Thoracic aorta endothelial cell (primary cell): ENCODE data around the gene CYP4B1. TPM values are rescaled to one million over a fixed set of nuclear protein-coding genes. Genes with fewer than 3 reads are reported as not detected.

ENCODE experiments used
- total RNA-seq: library from RNA; depleted of rRNA; stranded (reverse); fragments of >200 nt; gene quantifications from 2 replicates; pipeline ENCODE4 v1.2.3, GENCODE V29; 2012

CYP4B1 gene
- not detected in 2 replicates for total RNA-seq

DNA sequence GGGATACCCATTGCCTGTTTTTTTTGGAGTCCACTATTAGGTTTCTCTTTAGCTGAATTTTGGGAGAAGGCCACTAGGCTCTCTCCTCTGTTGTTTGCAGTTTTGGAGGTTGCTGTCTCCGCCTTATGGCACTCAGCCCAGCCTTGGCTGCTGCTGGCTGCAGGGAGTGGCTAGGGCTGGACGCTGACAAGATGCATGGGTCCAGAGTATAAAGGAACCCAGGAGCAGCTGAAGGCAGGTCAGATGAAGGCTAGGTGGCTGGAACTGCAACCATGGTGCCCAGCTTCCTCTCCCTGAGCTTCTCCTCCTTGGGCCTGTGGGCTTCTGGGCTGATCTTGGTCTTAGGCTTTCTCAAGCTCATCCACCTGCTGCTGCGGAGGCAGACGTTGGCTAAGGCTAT is at the start of gene CYP4B1:
TSS of gene CYP4B1 (plus strand) at position 237 of the 400 bp plus-strand sequence. CDS start at position 273, 36 bp downstream.

Other genes with a start within 250 kb of the CYP4B1 start
- not detected in 2 replicates for gene KNCN, start 247.4 kb upstream of the CYP4B1 start, total RNA-seq
- 27.2 and 30.3 TPM in 2 replicates for gene MKNK1, start 194.8 kb upstream of the CYP4B1 start, total RNA-seq
- 4.4 and 5.1 TPM in 2 replicates for gene MOB3C, start 182.2 kb upstream of the CYP4B1 start, total RNA-seq
- gene ATPAF1, start 130.7 kb upstream of the CYP4B1 start, total RNA-seq, result 47.2 and 52.7 TPM in 2 replicates
- not detected in 2 replicates for gene TEX38, start 127.2 kb upstream of the CYP4B1 start, total RNA-seq
- gene EFCAB14, start 79.9 kb upstream of the CYP4B1 start, total RNA-seq, result 137 and 145 TPM in 2 replicates
- gene CYP4A11, start 142.4 kb downstream of the CYP4B1 start, total RNA-seq, result not detected in 2 replicates
- gene CYP4X1, start 224.6 kb downstream of the CYP4B1 start, total RNA-seq, result 2.9 and 4.3 TPM in 2 replicates